Osteocyte (in vitro differentiated cells): Measurements from ENCODE around the gene TGFBR3. TPM values are rescaled to one million over a fixed set of nuclear protein-coding genes. Genes with fewer than 3 reads are reported as not detected.

Experiments
- DNase-seq: peaks from one replicate; pipeline ENCODE4 v3.0.0; 2021; ENCODE audit warnings: mixed read lengths; ENCODE audit not compliant: unreplicated experiment; ENCODE audit errors: extremely low spot score
- H3K27ac Mint-ChIP-seq: one replicate; pipeline ENCODE4 v1.8.0; 2021; ENCODE audit warnings: mild to moderate bottlenecking, mixed read lengths; ENCODE audit not compliant: unreplicated experiment
- H3K27me3 Mint-ChIP-seq: one replicate; pipeline ENCODE4 v1.8.0; 2021; ENCODE audit warnings: mixed read lengths; ENCODE audit not compliant: unreplicated experiment
- H3K36me3 Mint-ChIP-seq: one replicate; pipeline ENCODE4 v1.8.0; 2021; ENCODE audit warnings: mixed read lengths; ENCODE audit not compliant: unreplicated experiment
- H3K4me1 Mint-ChIP-seq: one replicate; pipeline ENCODE4 v1.8.0; 2021; ENCODE audit warnings: mixed read lengths; ENCODE audit not compliant: unreplicated experiment
- H3K4me3 Mint-ChIP-seq: one replicate; pipeline ENCODE4 v1.8.0; 2021; ENCODE audit warnings: mild to moderate bottlenecking, moderate library complexity, mixed read lengths; ENCODE audit not compliant: unreplicated experiment
- H3K9me3 Mint-ChIP-seq: one replicate; pipeline ENCODE4 v1.8.0; 2021; ENCODE audit warnings: mixed read lengths; ENCODE audit not compliant: unreplicated experiment
- total RNA-seq: library from RNA; stranded (reverse); gene quantifications from 2 replicates; pipeline ENCODE4 v1.2.1, GENCODE V29; 2021
- TF ChIP-seq, protein P1 (sequence below): fragments of 200-600 bp; sonication (generic); IDR thresholded peaks from 2 replicates; pipeline ENCODE4 v1.5.0; 2021; ENCODE audit warnings: antibody characterized with exemption, mild to moderate bottlenecking, moderate library complexity

The TGFBR3 gene
- total RNA-seq, 1 donor from 2014 or later: 14.1 TPM

DNA sequence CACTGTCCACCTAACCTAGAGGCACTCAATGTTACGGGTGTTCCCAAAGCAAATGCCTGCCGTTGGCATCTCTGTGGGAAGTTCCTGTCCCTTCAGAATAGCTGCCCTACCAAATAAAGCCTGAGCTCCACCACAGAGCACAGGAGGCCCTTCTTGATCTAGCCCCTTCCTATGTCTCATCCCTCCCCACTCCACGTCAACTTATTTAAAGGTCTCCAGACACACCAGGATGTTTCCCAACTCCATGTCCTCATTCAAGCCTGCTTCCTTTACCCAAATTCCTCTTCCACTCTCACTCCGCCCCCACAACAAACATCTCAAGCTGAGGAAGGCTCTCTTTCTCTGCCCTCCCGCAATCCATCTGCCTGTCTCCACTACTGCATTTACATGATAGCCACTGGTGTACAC lies 87.7 kb downstream of the TGFBR3 start:
- H3K4me3 Mint-ChIP-seq: no peak overlapping the region
- no peak for DNase-seq
- H3K27ac Mint-ChIP-seq: peak overlapping the region; percentile 31
- peaks cover 57% of the 10 kb centered on the region for H3K4me1 Mint-ChIP-seq
- no peaks in the 10 kb centered on the region for H3K27me3 Mint-ChIP-seq
- peaks cover 3% of the 10 kb centered on the region for H3K9me3 Mint-ChIP-seq
- H3K36me3 Mint-ChIP-seq: peaks cover 9% of the 10 kb centered on the region
- TF ChIP-seq, protein P1, sequence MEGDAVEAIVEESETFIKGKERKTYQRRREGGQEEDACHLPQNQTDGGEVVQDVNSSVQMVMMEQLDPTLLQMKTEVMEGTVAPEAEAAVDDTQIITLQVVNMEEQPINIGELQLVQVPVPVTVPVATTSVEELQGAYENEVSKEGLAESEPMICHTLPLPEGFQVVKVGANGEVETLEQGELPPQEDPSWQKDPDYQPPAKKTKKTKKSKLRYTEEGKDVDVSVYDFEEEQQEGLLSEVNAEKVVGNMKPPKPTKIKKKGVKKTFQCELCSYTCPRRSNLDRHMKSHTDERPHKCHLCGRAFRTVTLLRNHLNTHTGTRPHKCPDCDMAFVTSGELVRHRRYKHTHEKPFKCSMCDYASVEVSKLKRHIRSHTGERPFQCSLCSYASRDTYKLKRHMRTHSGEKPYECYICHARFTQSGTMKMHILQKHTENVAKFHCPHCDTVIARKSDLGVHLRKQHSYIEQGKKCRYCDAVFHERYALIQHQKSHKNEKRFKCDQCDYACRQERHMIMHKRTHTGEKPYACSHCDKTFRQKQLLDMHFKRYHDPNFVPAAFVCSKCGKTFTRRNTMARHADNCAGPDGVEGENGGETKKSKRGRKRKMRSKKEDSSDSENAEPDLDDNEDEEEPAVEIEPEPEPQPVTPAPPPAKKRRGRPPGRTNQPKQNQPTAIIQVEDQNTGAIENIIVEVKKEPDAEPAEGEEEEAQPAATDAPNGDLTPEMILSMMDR: no peak

DNA sequence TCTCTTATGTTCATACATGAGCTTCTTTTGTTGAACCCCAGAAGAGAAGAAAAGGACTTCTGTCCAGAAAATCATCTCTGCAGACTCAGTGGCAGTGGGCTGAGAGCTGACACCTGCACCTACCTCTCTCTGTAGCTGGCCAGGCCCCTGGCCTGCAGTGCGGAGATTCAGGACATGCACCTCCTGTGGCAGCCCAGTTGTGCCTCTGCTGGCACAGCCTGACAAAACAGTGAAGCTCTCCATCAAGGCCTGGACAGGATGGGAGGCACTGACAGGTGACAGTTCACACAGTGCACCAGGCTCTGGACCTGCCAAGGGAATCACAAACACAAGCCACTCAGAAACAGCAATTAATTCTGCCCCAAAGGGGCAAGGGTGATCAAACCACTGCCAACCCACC lies 88.8 kb downstream of the TGFBR3 start:
- H3K4me3 Mint-ChIP-seq: no peak overlapping the region
- H3K4me1 Mint-ChIP-seq: peaks cover 61% of the 10 kb centered on the region
- DNase-seq: no peak
- no peak overlapping the region for H3K27ac Mint-ChIP-seq
- H3K36me3 Mint-ChIP-seq: peaks cover 9% of the 10 kb centered on the region
- TF ChIP-seq, protein P1: no peak
- H3K27me3 Mint-ChIP-seq: no peaks in the 10 kb centered on the region
- peaks cover 3% of the 10 kb centered on the region for H3K9me3 Mint-ChIP-seq

GRCh38 chr1:91796390-91796654 lies 89.6 kb downstream of the TGFBR3 start:
- H3K9me3 Mint-ChIP-seq: peaks cover 3% of the 10 kb centered on the region
- no peak for DNase-seq
- TF ChIP-seq, protein P1: no peak
- peaks cover 9% of the 10 kb centered on the region for H3K36me3 Mint-ChIP-seq
- H3K27ac Mint-ChIP-seq: peak overlapping the region; percentile 4
- H3K4me3 Mint-ChIP-seq: no peak overlapping the region
- peaks cover 66% of the 10 kb centered on the region for H3K4me1 Mint-ChIP-seq
- H3K27me3 Mint-ChIP-seq: no peaks in the 10 kb centered on the region

DNA sequence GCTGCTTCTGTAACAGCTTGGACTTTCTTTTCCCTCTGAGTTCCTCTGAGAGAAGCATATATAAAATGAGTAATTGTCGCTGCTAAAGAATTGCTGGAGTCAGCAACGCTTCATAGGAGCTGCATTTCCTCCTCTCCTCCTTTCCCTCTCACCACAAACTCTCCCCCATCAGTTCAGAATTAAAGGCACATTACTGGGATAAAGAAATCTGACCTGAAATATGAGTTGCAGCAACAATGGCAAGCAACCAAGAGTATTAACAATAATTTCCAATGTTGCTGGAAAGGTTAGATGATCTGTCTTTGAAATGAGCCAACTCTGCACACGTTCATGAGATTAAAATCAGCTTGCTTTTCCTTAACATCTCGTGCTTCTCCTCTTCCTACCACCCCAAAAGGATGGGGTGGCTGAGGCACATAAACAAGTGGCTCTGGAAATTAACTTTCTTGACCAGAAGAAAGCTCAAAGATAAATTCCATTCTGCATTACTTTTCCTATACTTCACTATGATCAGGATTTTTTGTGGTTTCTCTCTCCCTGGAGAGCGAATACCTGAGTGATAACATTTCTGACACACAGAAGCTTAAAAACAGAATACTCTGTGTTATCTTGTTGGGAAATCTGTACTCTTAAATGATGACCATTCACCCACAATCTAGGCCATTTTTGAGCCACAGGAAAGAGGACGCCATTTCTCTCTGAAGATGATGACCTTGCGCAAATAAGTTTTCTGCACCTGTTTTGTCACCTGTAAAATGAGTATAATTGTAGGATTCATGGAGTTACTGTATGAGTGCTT lies 90.2 kb downstream of the TGFBR3 start:
- no peak for DNase-seq
- Mint-ChIP-seq H3K4me3 (peak overlapping the region; percentile 10), H3K27ac (peak overlapping the region; percentile 68), H3K4me1 (peaks cover 70% of the 10 kb centered on the region), H3K9me3 (peaks cover 3% of the 10 kb centered on the region), H3K36me3 (peaks cover 9% of the 10 kb centered on the region), H3K27me3 (no peaks in the 10 kb centered on the region)
- TF ChIP-seq, protein P1: no peak

GRCh38 chr1:91793877-91794276 lies 92.1 kb downstream of the TGFBR3 start:
- H3K27ac Mint-ChIP-seq: no peak overlapping the region
- peaks cover 7% of the 10 kb centered on the region for H3K36me3 Mint-ChIP-seq
- peaks cover 78% of the 10 kb centered on the region for H3K4me1 Mint-ChIP-seq
- H3K9me3 Mint-ChIP-seq: peaks cover 3% of the 10 kb centered on the region
- H3K27me3 Mint-ChIP-seq: no peaks in the 10 kb centered on the region
- no peak overlapping the region for H3K4me3 Mint-ChIP-seq
- no peak for DNase-seq
- TF ChIP-seq, protein P1: no peak
